Astrocyte (in vitro differentiated cells and primary cell): Measurements from ENCODE around the gene PCCA. TPM values are rescaled to one million over a fixed set of nuclear protein-coding genes. Genes with fewer than 3 reads are reported as not detected.

Source experiments
- DNase-seq: peaks from one replicate; pipeline ENCODE4 v3.0.0-alpha.2; 2010; ENCODE audit warnings: low read depth
- FAIRE-seq: peaks from 2 replicates; lab custom pipeline; 2011; peaks lifted over from hg19 to GRCh38; lab: Jason Lieb, UNC
- H2AFZ ChIP-seq: 2 replicates; pipeline ENCODE4 v1.6.0; 2012; ENCODE audit warnings: low read depth, low read length, inconsistent platforms
- H3K27ac ChIP-seq: 2 replicates; pipeline ENCODE4 v1.5.1; 2011; ENCODE audit warnings: low read depth, low read length, inconsistent platforms
- H3K27me3 ChIP-seq: 2 replicates; pipeline ENCODE4 v1.6.0; 2011; ENCODE audit warnings: low read length, inconsistent platforms; ENCODE audit not compliant: insufficient read depth
- H3K36me3 ChIP-seq: 2 replicates; pipeline ENCODE4 v1.5.1; 2011; ENCODE audit warnings: low read length, inconsistent platforms; ENCODE audit not compliant: insufficient read depth
- H3K4me1 ChIP-seq: 2 replicates; pipeline ENCODE4 v1.5.1; 2011; ENCODE audit warnings: low read length, inconsistent platforms; ENCODE audit not compliant: insufficient read depth
- H3K4me2 ChIP-seq: 2 replicates; pipeline ENCODE4 v1.6.0; 2012; ENCODE audit warnings: low read length, inconsistent platforms
- H3K4me3 ChIP-seq: 2 replicates; pipeline ENCODE4 v1.5.1; 2011; ENCODE audit warnings: low read depth, mild to moderate bottlenecking, low read length, inconsistent platforms; ENCODE audit not compliant: insufficient read depth
- H3K79me2 ChIP-seq: 2 replicates; pipeline ENCODE4 v1.6.0; 2012; ENCODE audit warnings: mild to moderate bottlenecking, low read length, inconsistent platforms; ENCODE audit not compliant: insufficient read depth
- H3K9ac ChIP-seq: 2 replicates; pipeline ENCODE4 v1.6.0; 2012; ENCODE audit warnings: mild to moderate bottlenecking, low read length, inconsistent platforms
- H3K9me3 ChIP-seq: 2 replicates; pipeline ENCODE4 v1.5.1; 2012; ENCODE audit warnings: low read depth, mild to moderate bottlenecking, low read length, inconsistent platforms; ENCODE audit not compliant: insufficient read depth
- H4K20me1 ChIP-seq: 2 replicates; pipeline ENCODE4 v1.6.0; 2012; ENCODE audit warnings: low read length, inconsistent platforms; ENCODE audit not compliant: insufficient read depth
- H3K27ac Mint-ChIP-seq: one replicate; pipeline ENCODE4 v1.8.0; 2021; ENCODE audit warnings: mild to moderate bottlenecking, mixed read lengths; ENCODE audit not compliant: unreplicated experiment
- H3K27me3 Mint-ChIP-seq: one replicate; pipeline ENCODE4 v1.8.0; 2021; ENCODE audit warnings: low read depth, mixed read lengths; ENCODE audit not compliant: unreplicated experiment
- H3K36me3 Mint-ChIP-seq: one replicate; pipeline ENCODE4 v1.8.0; 2021; ENCODE audit warnings: low read depth, mixed read lengths; ENCODE audit not compliant: unreplicated experiment
- H3K4me1 Mint-ChIP-seq: one replicate; pipeline ENCODE4 v1.8.0; 2021; ENCODE audit warnings: low read depth, mixed read lengths; ENCODE audit not compliant: unreplicated experiment
- H3K4me3 Mint-ChIP-seq: one replicate; pipeline ENCODE4 v1.8.0; 2021; ENCODE audit warnings: mild to moderate bottlenecking, moderate library complexity, mixed read lengths; ENCODE audit not compliant: unreplicated experiment
- H3K9me3 Mint-ChIP-seq: one replicate; pipeline ENCODE4 v1.8.0; 2021; ENCODE audit warnings: mild to moderate bottlenecking, mixed read lengths; ENCODE audit not compliant: unreplicated experiment
- EZH2 ChIP-seq: IDR thresholded peaks from 2 replicates; pipeline ENCODE4 v1.6.1; 2012; ENCODE audit warnings: mild to moderate bottlenecking, low read length, inconsistent platforms; ENCODE audit not compliant: insufficient read depth
- total RNA-seq: library from RNA; stranded (reverse); gene quantifications from 2 replicates; pipeline ENCODE4 v1.2.1, GENCODE V29; 2021
- TF ChIP-seq, protein P1 (sequence below): IDR thresholded peaks from 2 replicates; pipeline ENCODE4 v1.5.1; 2011; ENCODE audit warnings: low read depth, mild to moderate bottlenecking, inconsistent platforms, low read length, moderate library complexity; ENCODE audit not compliant: insufficient read depth

Gene PCCA
- total RNA-seq, 1 donor from 2014 or later: 13.9 TPM

DNA sequence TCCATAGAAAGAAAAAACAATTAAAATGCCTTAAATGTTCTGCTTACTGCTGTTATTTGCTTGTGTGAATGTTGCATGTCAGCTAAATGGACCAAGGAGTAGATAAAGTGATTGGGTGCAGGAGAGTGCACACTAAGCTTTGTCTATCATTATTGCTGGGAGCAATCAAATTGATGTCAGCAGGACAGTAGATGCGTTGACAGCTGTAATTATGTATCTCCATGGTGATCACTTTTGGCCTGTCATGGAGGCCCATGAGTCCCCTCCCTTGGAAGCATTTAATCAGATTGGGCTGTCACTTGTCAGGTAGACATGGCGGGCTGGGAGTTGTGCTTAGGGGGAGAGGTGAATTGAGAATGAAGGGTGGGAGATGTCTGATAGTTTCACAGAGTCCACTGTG lies 215.3 kb downstream of the PCCA start:
- H3K9ac ChIP-seq: no peak overlapping the region
- no peak overlapping the region for H3K27ac ChIP-seq
- no peaks in the 10 kb centered on the region for H3K9me3 ChIP-seq
- DNase-seq (no peak), FAIRE-seq (no peak)
- H3K4me3 ChIP-seq: no peak overlapping the region
- H3K36me3 Mint-ChIP-seq: peaks cover 2% of the 10 kb centered on the region
- no peak overlapping the region for H2AFZ ChIP-seq
- no peak overlapping the region for H3K27ac Mint-ChIP-seq
- H3K27me3 Mint-ChIP-seq: no peaks in the 10 kb centered on the region
- no peaks in the 10 kb centered on the region for H3K4me1 ChIP-seq
- no peaks in the 10 kb centered on the region for H3K36me3 ChIP-seq
- H3K4me2 ChIP-seq: no peak overlapping the region
- TF ChIP-seq EZH2: no peak
- TF ChIP-seq, protein P1, sequence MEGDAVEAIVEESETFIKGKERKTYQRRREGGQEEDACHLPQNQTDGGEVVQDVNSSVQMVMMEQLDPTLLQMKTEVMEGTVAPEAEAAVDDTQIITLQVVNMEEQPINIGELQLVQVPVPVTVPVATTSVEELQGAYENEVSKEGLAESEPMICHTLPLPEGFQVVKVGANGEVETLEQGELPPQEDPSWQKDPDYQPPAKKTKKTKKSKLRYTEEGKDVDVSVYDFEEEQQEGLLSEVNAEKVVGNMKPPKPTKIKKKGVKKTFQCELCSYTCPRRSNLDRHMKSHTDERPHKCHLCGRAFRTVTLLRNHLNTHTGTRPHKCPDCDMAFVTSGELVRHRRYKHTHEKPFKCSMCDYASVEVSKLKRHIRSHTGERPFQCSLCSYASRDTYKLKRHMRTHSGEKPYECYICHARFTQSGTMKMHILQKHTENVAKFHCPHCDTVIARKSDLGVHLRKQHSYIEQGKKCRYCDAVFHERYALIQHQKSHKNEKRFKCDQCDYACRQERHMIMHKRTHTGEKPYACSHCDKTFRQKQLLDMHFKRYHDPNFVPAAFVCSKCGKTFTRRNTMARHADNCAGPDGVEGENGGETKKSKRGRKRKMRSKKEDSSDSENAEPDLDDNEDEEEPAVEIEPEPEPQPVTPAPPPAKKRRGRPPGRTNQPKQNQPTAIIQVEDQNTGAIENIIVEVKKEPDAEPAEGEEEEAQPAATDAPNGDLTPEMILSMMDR: no peak
- H3K79me2 ChIP-seq: no peaks in the 10 kb centered on the region
- no peaks in the 10 kb centered on the region for H3K9me3 Mint-ChIP-seq
- H3K4me3 Mint-ChIP-seq: no peak overlapping the region
- no peaks in the 10 kb centered on the region for H4K20me1 ChIP-seq
- H3K27me3 ChIP-seq: no peaks in the 10 kb centered on the region
- no peaks in the 10 kb centered on the region for H3K4me1 Mint-ChIP-seq

DNA sequence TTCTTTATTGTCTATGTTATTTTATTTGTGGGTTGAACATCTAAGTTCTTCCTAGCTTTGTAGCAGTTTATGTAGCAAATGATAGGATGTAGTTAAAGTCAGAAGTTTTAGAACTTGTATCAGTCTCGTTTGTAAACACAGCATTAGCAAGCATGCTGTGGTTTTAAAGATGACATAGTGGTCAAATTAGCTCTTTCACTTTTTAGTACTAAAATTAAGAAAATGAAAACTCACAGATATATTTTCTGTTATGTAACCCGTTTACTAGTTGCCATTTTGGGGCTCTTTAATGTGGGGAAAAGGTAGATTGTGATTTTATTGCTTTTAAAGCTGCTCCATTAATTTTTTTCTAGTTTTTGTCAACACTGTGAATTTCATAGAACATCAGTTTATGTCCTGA lies 216.5 kb downstream of the PCCA start:
- Mint-ChIP-seq H3K4me3 (no peak overlapping the region), H3K27me3 (no peaks in the 10 kb centered on the region), H3K9me3 (no peaks in the 10 kb centered on the region), H3K36me3 (peaks cover 2% of the 10 kb centered on the region), H3K4me1 (no peaks in the 10 kb centered on the region), H3K27ac (no peak overlapping the region)
- TF ChIP-seq EZH2: no peak
- TF ChIP-seq, protein P1: no peak
- Histone ChIP-seq H3K79me2 (no peaks in the 10 kb centered on the region), H3K36me3 (no peaks in the 10 kb centered on the region), H3K4me1 (no peaks in the 10 kb centered on the region), H3K4me2 (no peak overlapping the region), H3K27ac (no peak overlapping the region), H3K9ac (no peak overlapping the region), H2AFZ (no peak overlapping the region), H3K27me3 (no peaks in the 10 kb centered on the region), H3K4me3 (no peak overlapping the region), H3K9me3 (no peaks in the 10 kb centered on the region), H4K20me1 (no peaks in the 10 kb centered on the region)
- FAIRE-seq (no peak), DNase-seq (no peak)

DNA sequence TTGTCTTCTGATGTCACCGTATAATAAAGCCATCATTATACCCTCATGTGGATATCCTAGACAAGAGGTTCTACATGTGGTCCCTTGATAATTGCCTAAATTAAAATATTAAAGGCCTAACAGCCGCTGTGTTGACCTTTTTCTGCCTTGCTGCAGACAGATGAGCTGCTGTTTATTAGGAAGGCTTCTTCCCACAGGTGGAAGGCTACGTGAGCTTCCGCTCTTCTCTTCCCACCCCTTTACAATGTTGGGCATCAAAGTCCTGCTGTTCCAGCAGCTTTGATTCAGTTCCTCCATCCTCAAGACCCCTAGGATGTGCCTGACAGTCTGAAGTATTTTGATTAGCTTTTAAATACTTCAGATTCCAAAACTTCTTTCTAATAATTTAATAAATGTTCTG lies 217.1 kb downstream of the PCCA start:
- H3K36me3 Mint-ChIP-seq: peaks cover 2% of the 10 kb centered on the region
- no peaks in the 10 kb centered on the region for H3K27me3 Mint-ChIP-seq
- H3K27ac Mint-ChIP-seq: no peak overlapping the region
- Histone ChIP-seq H3K36me3 (no peaks in the 10 kb centered on the region), H3K27me3 (no peaks in the 10 kb centered on the region), H3K4me1 (no peaks in the 10 kb centered on the region), H4K20me1 (no peaks in the 10 kb centered on the region), H3K9ac (no peak overlapping the region), H3K4me2 (no peak overlapping the region), H3K9me3 (no peaks in the 10 kb centered on the region), H3K4me3 (no peak overlapping the region), H2AFZ (no peak overlapping the region), H3K27ac (no peak overlapping the region), H3K79me2 (no peaks in the 10 kb centered on the region)
- DNase-seq (no peak), FAIRE-seq (no peak)
- no peaks in the 10 kb centered on the region for H3K4me1 Mint-ChIP-seq
- no peak overlapping the region for H3K4me3 Mint-ChIP-seq
- TF ChIP-seq EZH2: no peak
- TF ChIP-seq, protein P1: no peak
- H3K9me3 Mint-ChIP-seq: no peaks in the 10 kb centered on the region
